IMR-90 (cell line): Measurements from ENCODE around the gene AUTS2. TPM values are rescaled to one million over a fixed set of nuclear protein-coding genes. Genes with fewer than 3 reads are reported as not detected.

Experiments
- ATAC-seq: fragments of 200-7000 bp; cut with Tn5 transposase; 2 replicates; pipeline ENCODE4 v1.9.1; 2020; ENCODE audit warnings: low read depth, mild to moderate bottlenecking, moderate library complexity
- BruUV-seq: library from RNA; stranded (reverse); fragments of 400-500 nt; replicated peaks from 2 replicates; lab custom pipeline; 2021; lab: Mats Ljungman, UMichigan
- CTCF ChIA-PET: fragments of 300-600 bp; formaldehyde crosslinking; extraction: SDS; loops from one replicate; lab custom pipeline; 2021; ENCODE audit warnings: antibody characterized with exemption; lab: Yijun Ruan, JAX
- POLR2A ChIA-PET: fragments of 300-600 bp; sonication (Branson Sonifier 250); formaldehyde crosslinking; loops from one replicate; lab custom pipeline; 2022; ENCODE audit warnings: antibody characterized with exemption; ENCODE audit not compliant: unreplicated experiment; lab: Charles Lee
- DNase-seq: peaks from one replicate; pipeline ENCODE4 v3.0.0; 2013
- H2AFZ ChIP-seq: replicated peaks from 2 replicates; pipeline ENCODE3; 2013; ENCODE audit warnings: low read length, mild to moderate bottlenecking; ENCODE audit not compliant: poor library complexity
- H2AK5ac ChIP-seq: 2 replicates; pipeline ENCODE4 v1.6.1; 2013; ENCODE audit warnings: low read depth, low read length, inconsistent platforms
- H2AK9ac ChIP-seq: replicated peaks from 2 replicates; pipeline ENCODE3; 2013; ENCODE audit warnings: mild to moderate bottlenecking, low read depth, low read length, moderate library complexity; ENCODE audit not compliant: poor library complexity
- H2BK120ac ChIP-seq: 2 replicates; pipeline ENCODE4 v1.6.1; 2013; ENCODE audit warnings: low read depth, low read length, inconsistent platforms
- H2BK15ac ChIP-seq: 3 replicates; pipeline ENCODE4 v1.6.1; 2013; ENCODE audit warnings: low read depth, low read length, inconsistent platforms
- H2BK20ac ChIP-seq: 2 replicates; pipeline ENCODE4 v1.6.1; 2013; ENCODE audit warnings: low read depth, mild to moderate bottlenecking, inconsistent platforms, low read length, moderate library complexity
- H2BK5ac ChIP-seq: 2 replicates; pipeline ENCODE4 v1.6.1; 2013; ENCODE audit warnings: mild to moderate bottlenecking, low read depth, low read length, inconsistent platforms; ENCODE audit not compliant: poor library complexity, severe bottlenecking
- H3K14ac ChIP-seq: replicated peaks from 2 replicates; pipeline ENCODE4 v1.6.1; 2013; ENCODE audit warnings: low read depth, low read length, inconsistent platforms
- H3K18ac ChIP-seq: 2 replicates; pipeline ENCODE4 v1.6.1; 2013; ENCODE audit warnings: low read depth, low read length, control low read depth
- H3K23ac ChIP-seq: 2 replicates; pipeline ENCODE4 v1.6.1; 2013; ENCODE audit warnings: low read depth, low read length, inconsistent platforms
- H3K27ac ChIP-seq: 2 replicates; pipeline ENCODE4 v1.5.1; 2013; ENCODE audit warnings: mild to moderate bottlenecking, control low read depth, low read length; ENCODE audit not compliant: insufficient read depth
- H3K27me3 ChIP-seq: 2 replicates; pipeline ENCODE4 v1.6.1; 2013; ENCODE audit warnings: low read length; ENCODE audit not compliant: control insufficient read depth, insufficient read depth
- H3K36me3 ChIP-seq: 2 replicates; pipeline ENCODE4 v1.6.1; 2013; ENCODE audit warnings: low read length, mixed read lengths; ENCODE audit not compliant: control insufficient read depth, insufficient read depth
- H3K4ac ChIP-seq: 2 replicates; pipeline ENCODE4 v1.6.1; 2013; ENCODE audit warnings: low read depth, low read length, inconsistent platforms
- H3K4me1 ChIP-seq: 2 replicates; pipeline ENCODE4 v1.6.1; 2013; ENCODE audit warnings: low read length, mixed read lengths; ENCODE audit not compliant: control insufficient read depth, insufficient read depth
- H3K4me2 ChIP-seq: 2 replicates; pipeline ENCODE4 v1.6.1; 2013; ENCODE audit warnings: low read depth, mild to moderate bottlenecking, control low read depth, low read length, moderate library complexity
- H3K4me3 ChIP-seq: 2 replicates; pipeline ENCODE4 v1.5.1; 2013; ENCODE audit warnings: low read depth, mild to moderate bottlenecking, control low read depth, low read length, moderate library complexity; ENCODE audit not compliant: insufficient read depth
- H3K56ac ChIP-seq: 2 replicates; pipeline ENCODE4 v1.6.1; 2013; ENCODE audit warnings: low read length, inconsistent platforms; ENCODE audit not compliant: insufficient read depth; ENCODE audit errors: extremely low read depth
- H3K79me1 ChIP-seq, 2 experiments: 2 replicates each; pipeline ENCODE4 v1.6.1; 2013; ENCODE audit warnings: low read length in 2 of 2, inconsistent platforms in 1 of 2, low read depth in 1 of 2
- H3K9ac ChIP-seq: 2 replicates; pipeline ENCODE4 v1.6.1; 2013; ENCODE audit warnings: low read depth, low read length, control low read depth
- H3K9me1 ChIP-seq: 2 replicates; pipeline ENCODE4 v1.6.1; 2013; ENCODE audit warnings: low read length, inconsistent platforms; ENCODE audit not compliant: insufficient read depth
- H3K9me3 ChIP-seq: 2 replicates; pipeline ENCODE4 v1.6.1; 2013; ENCODE audit warnings: low read length; ENCODE audit not compliant: control insufficient read depth, insufficient read depth
- H4K20me1 ChIP-seq: 2 replicates; pipeline ENCODE4 v1.6.1; 2013; ENCODE audit warnings: low read length, inconsistent platforms; ENCODE audit not compliant: insufficient read depth
- H4K5ac ChIP-seq: 2 replicates; pipeline ENCODE4 v1.6.1; 2013; ENCODE audit warnings: mild to moderate bottlenecking, low read depth, low read length, control low read depth
- H4K8ac ChIP-seq, 2 experiments: 2 replicates each; pipeline ENCODE4 v1.6.1; 2013; ENCODE audit warnings: low read depth in 2 of 2, low read length in 2 of 2, control low read depth in 1 of 2, inconsistent platforms in 1 of 2
- H4K91ac ChIP-seq: 2 replicates; pipeline ENCODE4 v1.6.1; 2013; ENCODE audit warnings: low read depth, low read length, inconsistent platforms; ENCODE audit not compliant: insufficient read depth
- CHD1 ChIP-seq: IDR thresholded peaks from 2 replicates; pipeline ENCODE4 v1.6.1; 2012; ENCODE audit warnings: low read depth, low read length, improper control_type of control experiment
- SMC3 ChIP-seq: fragments of 150-350 bp; IDR thresholded peaks from 2 replicates; pipeline ENCODE4 v1.6.1; 2016; ENCODE audit warnings: low read depth, mild to moderate bottlenecking, antibody characterized with exemption, low read length, moderate library complexity
- WGBS, 2 experiments: methylation state at CpG; one replicate each; pipeline versions ENCODE4 v1.1.5 to v1.1.7; 2013; ENCODE audit warnings: missing lambda C conversion rate in 2 of 2; ENCODE audit not compliant: insufficient read length in 1 of 2; ENCODE audit errors: extremely low coverage in 2 of 2; 5-methylcytosine and 5-hydroxymethylcytosine counted together
- dilution Hi-C: fragments of 300-500 bp; cut with HindIII; formaldehyde crosslinking; loops from one replicate; pipeline ENCODE4 v1.14.3; 2018; ENCODE audit warnings: low sequenced_read_pairs; ENCODE audit not compliant: unreplicated experiment
- in situ Hi-C: fragments of 300-500 bp; cut with MboI; formaldehyde crosslinking; loops from 3 replicates; pipeline ENCODE4 v1.14.3; 2019; ENCODE audit warnings: low sequenced_read_pairs, inconsistent platforms, mixed read lengths
- intact Hi-C: fragments of 100-400 bp; cut with micrococcal nuclease; formaldehyde crosslinking; loops from 2 replicates; pipeline ENCODE4 v1.10.0; 2022
- polyA plus RNA-seq, 3 experiments: library from polyadenylated mRNA; depleted of rRNA; stranded (reverse); fragments of >200 nt; gene quantifications; 2 replicates each; pipeline ENCODE4 v1.2.3, GENCODE V29; 2012; ENCODE audit warnings: low replicate concordance in 1 of 3
- total RNA-seq: library from RNA; depleted of rRNA; stranded (reverse); fragments of >200 nt; gene quantifications from 2 replicates; pipeline ENCODE4 v1.2.3, GENCODE V29; 2012

AUTS2 gene
- total and polyA plus RNA-seq, 2 of the 4 experiments (the other 2 are of a cell fraction), result 0.90 to 3.0 TPM

- BruUV-seq, result no TSS peak
- Histone ChIP-seq H4K5ac (no peak overlapping the region), H3K9ac (no peak overlapping the region), H3K14ac (no peak overlapping the region), H2AK5ac (no peak overlapping the region), H2BK15ac (no peak overlapping the region), H3K4me1 (peaks cover 2% of the 10 kb centered on the region; the same call in 1 of the 2 replicates), H3K4me3 (no peak overlapping the region), H3K4ac (no peak overlapping the region), H2BK120ac (no peak overlapping the region), H3K56ac (no peak overlapping the region), H3K36me3 (no peaks in the 10 kb centered on the region), H3K9me1 (no peaks in the 10 kb centered on the region; the same call in 1 of the 2 replicates), H3K23ac (no peak overlapping the region), H3K79me1 (no peaks in the 10 kb centered on the region), H3K27ac (no peak overlapping the region), H3K9me3 (no peaks in the 10 kb centered on the region), H2AK9ac (no peak overlapping the region), H3K4me2 (no peak overlapping the region), H4K91ac (no peak overlapping the region), H2BK5ac (no peak overlapping the region), H2BK20ac (no peak overlapping the region), H3K27me3 (no peaks in the 10 kb centered on the region), H4K8ac (no peak overlapping the region), H2AFZ (no peak overlapping the region), H4K20me1 (no peaks in the 10 kb centered on the region), H3K18ac (no peak overlapping the region)
- in situ Hi-C loops, result no loop called here
- ChIA-PET CTCF (no interaction called here), POLR2A (no interaction called here)
- intact Hi-C loops, result no loop called here
- no peak for DNase-seq
- 42% methylated on average over 3 of the region's 8 CpGs; no CpG with 5 or more reads in 1 of the 2 experiments for WGBS, 2 experiments
- ATAC-seq, result no peak
- dilution Hi-C loops, result no loop called here
- TF ChIP-seq CHD1 (no peak), SMC3 (no peak)
Observed at GRCh38 chr7:70645279-70645678, 1047.0 kb downstream of the AUTS2 start.
